Gastroesophageal sphincter (tissue), 4 donors: ENCODE results near the gene RBM17. TPM values are rescaled to one million over a fixed set of nuclear protein-coding genes. Genes with fewer than 3 reads are reported as not detected.

ENCODE experiments used
- ATAC-seq: fragments of 150-250 bp; one replicate; pipeline ENCODE4 v1.9.1; 2016; ENCODE audit warnings: mild to moderate bottlenecking, moderate library complexity
- H3K27ac ChIP-seq, 4 donors: fragments of 200-600 bp; sonication (generic) in 3 of 4; 1 replicate in 3 of 4; 2 replicates in 1 of 4; pipeline ENCODE4 v1.5.1; 2016 to 2019
- H3K27me3 ChIP-seq: fragments of 200-600 bp; sonication (generic); one replicate; pipeline ENCODE4 v1.5.1; 2019
- H3K36me3 ChIP-seq, 2 donors: fragments of 200-600 bp; sonication (generic); one replicate each; pipeline ENCODE4 v1.5.1; 2019; ENCODE audit warnings: control low read depth in 1 of 2
- H3K4me1 ChIP-seq, 3 donors: fragments of 200-600 bp; sonication (generic); 1 replicate in 2 of 3; 2 replicates in 1 of 3; pipeline ENCODE4 v1.5.1; 2016 to 2019; ENCODE audit warnings: control low read depth in 2 of 3
- H3K4me3 ChIP-seq, 2 donors: fragments of 200-600 bp; sonication (generic); one replicate each; pipeline ENCODE4 v1.5.1; 2019; ENCODE audit warnings: mild to moderate bottlenecking in 1 of 2, moderate library complexity in 1 of 2
- H3K9me3 ChIP-seq, 3 donors: fragments of 200-600 bp; sonication (generic); one replicate each; pipeline ENCODE4 v1.5.1; 2017 to 2019; ENCODE audit warnings: control low read depth in 2 of 3
- CTCF ChIP-seq, 4 experiments: fragments of 200-600 bp in 2 of 4; fragments of 450-650 bp in 2 of 4; sonication (generic) in 1 of 4; IDR thresholded peaks; one replicate each; pipeline ENCODE4 v1.5.1; 2017 to 2019; ENCODE audit warnings: antibody characterized with exemption in 4 of 4, mild to moderate bottlenecking in 2 of 4, moderate library complexity in 2 of 4
- EP300 ChIP-seq: sonication (generic); formaldehyde crosslinking; IDR thresholded peaks from one replicate; pipeline ENCODE4 v1.6.1; 2017; ENCODE audit warnings: antibody characterized with exemption, mild to moderate bottlenecking
- POLR2A ChIP-seq, 2 donors: fragments of 450-650 bp; IDR thresholded peaks; one replicate each; pipeline ENCODE4 v1.6.1; 2017; ENCODE audit warnings: antibody characterized with exemption in 2 of 2, mild to moderate bottlenecking in 2 of 2, moderate library complexity in 1 of 2
- POLR2AphosphoS5 ChIP-seq: sonication (generic); formaldehyde crosslinking; IDR thresholded peaks from one replicate; pipeline ENCODE4 v1.6.1; 2017; ENCODE audit warnings: antibody characterized with exemption
- WGBS, 2 donors: methylation state at CpG; one replicate each; pipeline ENCODE4 v1.1.5; 2018; ENCODE audit warnings: low coverage in 1 of 2; 5-methylcytosine and 5-hydroxymethylcytosine counted together
- total RNA-seq, 4 donors: library from RNA; depleted of rRNA; stranded (reverse); fragments of >200 nt; gene quantifications; one replicate each; pipeline ENCODE4 v1.1.0, GENCODE V29; 2016

Gene RBM17
- total RNA-seq, 4 donors from 2014 or later, result 51.0 to 72.9 (median 66.7) TPM

GRCh38 chr10:6128087-6128486 is 39.3 kb downstream of the RBM17 start:
- H3K4me1 ChIP-seq, result peaks cover 0 to 28% (median 19%) of the 10 kb centered on the region in 3 donors
- H3K27me3 ChIP-seq, result peaks cover 5% of the 10 kb centered on the region
- TF ChIP-seq POLR2AphosphoS5 (no peak), POLR2A (IDR thresholded peaks at IDR 0.05) (no peak), CTCF (IDR thresholded peaks at IDR 0.05) (no peak), EP300 (no peak)
- H3K27ac ChIP-seq, result no peak overlapping the region
- H3K4me3 ChIP-seq, result no peak overlapping the region
- no peaks in the 10 kb centered on the region for H3K36me3 ChIP-seq
- 40% methylated on average over 1 of the region's 8 CpGs; no CpG with 5 or more reads in 1 of the 2 donors for WGBS, 2 donors
- no peak for ATAC-seq
- H3K9me3 ChIP-seq, result no peaks in the 10 kb centered on the region

GRCh38 chr10:6128591-6129251 is 39.9 kb downstream of the RBM17 start:
- no peak overlapping the region for H3K27ac ChIP-seq
- 0 to 32% methylated on average over 1 to 7 of the region's 15 CpGs for WGBS, 2 donors

GRCh38 chr10:6130848-6131470 is 42.1 kb downstream of the RBM17 start:
- Histone ChIP-seq H3K4me3 (no peak overlapping the region), H3K27ac (no peak overlapping the region), H3K9me3 (no peaks in the 10 kb centered on the region), H3K36me3 (no peaks in the 10 kb centered on the region), H3K4me1 (peaks cover 0 to 12% (median 11%) of the 10 kb centered on the region in 3 donors), H3K27me3 (peaks cover 5% of the 10 kb centered on the region)
- ATAC-seq, result no peak
- WGBS, 2 donors, result 72 to 83% methylated on average over 2 to 6 of the region's 7 CpGs
- TF ChIP-seq POLR2A (IDR thresholded peaks at IDR 0.05) (no peak), POLR2AphosphoS5 (no peak), EP300 (no peak), CTCF (IDR thresholded peaks at IDR 0.05) (no peak)

More at GRCh38 chr10:6128591-6129251, 39.9 kb downstream of the RBM17 start:
- H3K4me3 ChIP-seq, result no peak overlapping the region
- no peaks in the 10 kb centered on the region for H3K36me3 ChIP-seq
- ATAC-seq, result peak; percentile 30
- no peaks in the 10 kb centered on the region for H3K9me3 ChIP-seq
- peaks cover 0 to 28% (median 19%) of the 10 kb centered on the region in 3 donors for H3K4me1 ChIP-seq
- peaks cover 5% of the 10 kb centered on the region for H3K27me3 ChIP-seq
- TF ChIP-seq CTCF (IDR thresholded peaks at IDR 0.05) (no peak), POLR2AphosphoS5 (no peak), POLR2A (IDR thresholded peaks at IDR 0.05) (no peak), EP300 (no peak)

GRCh38 chr10:6133331-6134098 is 44.7 kb downstream of the RBM17 start:
- Histone ChIP-seq H3K27me3 (peaks cover 13% of the 10 kb centered on the region), H3K4me1 (peaks cover 0 to 9% (median 8%) of the 10 kb centered on the region in 3 donors), H3K27ac (no peak overlapping the region), H3K36me3 (no peaks in the 10 kb centered on the region), H3K4me3 (no peak overlapping the region), H3K9me3 (no peaks in the 10 kb centered on the region)
- ATAC-seq, result no peak
- WGBS, 2 donors, result 59 to 78% methylated on average over 4 to 9 of the region's 22 CpGs
- no peak for TF ChIP-seq EP300
- no peak for TF ChIP-seq POLR2A (IDR thresholded peaks at IDR 0.05)
- TF ChIP-seq CTCF (IDR thresholded peaks at IDR 0.05), result no peak
- TF ChIP-seq POLR2AphosphoS5, result no peak
